CD8-positive, alpha-beta memory T cell (primary cell): ENCODE measurements around the gene CHD9. TPM values are rescaled to one million over a fixed set of nuclear protein-coding genes. Genes with fewer than 3 reads are reported as not detected.

Source experiments
- CTCF ChIA-PET: fragments of 350-600 bp; sonication (Branson Sonifier 250); formaldehyde crosslinking; loops from one replicate; lab custom pipeline; 2021; ENCODE audit warnings: antibody characterized with exemption; lab: Charles Lee
- POLR2A ChIA-PET: fragments of 350-600 bp; sonication (Branson Sonifier 250); formaldehyde crosslinking; loops from one replicate; lab custom pipeline; 2021; ENCODE audit warnings: antibody characterized with exemption; lab: Charles Lee
- DNase-seq, 5 donors: peaks; one replicate each; pipeline versions ENCODE4 v3.0.0 to v3.0.0-alpha.2; 2020 to 2022; ENCODE audit warnings: mixed read lengths in 1 of 5
- H3K27ac ChIP-seq: one replicate; pipeline ENCODE4 v1.7.0; 2013; ENCODE audit warnings: low read depth, mild to moderate bottlenecking, low read length, moderate library complexity
- H3K27me3 ChIP-seq: 2 replicates; pipeline ENCODE4 v1.7.0; 2013; ENCODE audit warnings: low read length, mild to moderate bottlenecking; ENCODE audit not compliant: insufficient read depth, poor library complexity, severe bottlenecking
- H3K36me3 ChIP-seq: 2 replicates; pipeline ENCODE4 v1.7.0; 2013; ENCODE audit warnings: mild to moderate bottlenecking, low read length, moderate library complexity; ENCODE audit not compliant: insufficient read depth
- H3K4me1 ChIP-seq: 2 replicates; pipeline ENCODE4 v1.7.0; 2013; ENCODE audit warnings: mild to moderate bottlenecking, low read length, moderate library complexity; ENCODE audit not compliant: insufficient read depth
- H3K4me3 ChIP-seq: 2 replicates; pipeline ENCODE4 v1.7.0; 2013; ENCODE audit warnings: mild to moderate bottlenecking, low read length
- H3K9me3 ChIP-seq: 2 replicates; pipeline ENCODE4 v1.7.0; 2013; ENCODE audit warnings: mild to moderate bottlenecking, low read length
- H3K27ac Mint-ChIP-seq, 8 donors: one replicate each; pipeline ENCODE4 v1.8.0; 2020 to 2021; ENCODE audit warnings: mixed read lengths in 8 of 8, mild to moderate bottlenecking in 6 of 8, inconsistent platforms in 3 of 8, moderate library complexity in 3 of 8
- H3K27me3 Mint-ChIP-seq, 2 donors: one replicate each; pipeline ENCODE4 v1.8.0; 2020 to 2021; ENCODE audit warnings: mixed read lengths in 2 of 2, mild to moderate bottlenecking in 1 of 2, moderate library complexity in 1 of 2
- H3K36me3 Mint-ChIP-seq, 3 donors: one replicate each; pipeline ENCODE4 v1.8.0; 2020 to 2021; ENCODE audit warnings: mixed read lengths in 3 of 3, inconsistent platforms in 1 of 3, mild to moderate bottlenecking in 1 of 3
- H3K4me1 Mint-ChIP-seq, 3 donors: one replicate each; pipeline ENCODE4 v1.8.0; 2020 to 2021; ENCODE audit warnings: mixed read lengths in 3 of 3, inconsistent platforms in 1 of 3, mild to moderate bottlenecking in 1 of 3
- H3K4me3 Mint-ChIP-seq, 7 donors: one replicate each; pipeline ENCODE4 v1.8.0; 2020 to 2021; ENCODE audit warnings: mixed read lengths in 7 of 7, mild to moderate bottlenecking in 6 of 7, moderate library complexity in 4 of 7, inconsistent platforms in 2 of 7
- H3K9me3 Mint-ChIP-seq, 5 donors: one replicate each; pipeline ENCODE4 v1.8.0; 2020 to 2022; ENCODE audit warnings: mixed read lengths in 5 of 5, mild to moderate bottlenecking in 3 of 5, moderate library complexity in 2 of 5, inconsistent platforms in 1 of 5
- polyA plus RNA-seq: library from polyadenylated mRNA; unstranded; fragments of 300-500 nt; fragmentation: Illumina TruSeq; gene quantifications from one replicate; pipeline ENCODE4 v1.2.3, GENCODE V29; 2021
- total RNA-seq, 2 experiments: library from RNA; stranded (reverse); gene quantifications; one replicate each; pipeline ENCODE4 v1.2.3, GENCODE V29; 2021

The CHD9 gene
- total and polyA plus RNA-seq, 3 experiments from 2014 or later: 17.4 to 57.4 (median 21.8) TPM

GRCh38 chr16:53061256-53061655, 6.5 kb downstream of the CHD9 start:
- H3K27ac ChIP-seq: no peak overlapping the region
- peaks cover 30% of the 10 kb centered on the region for H3K4me1 ChIP-seq

GRCh38 chr16:53061701-53062159, 6.9 kb downstream of the CHD9 start:
- peaks cover 54 to 67% (median 59%) of the 10 kb centered on the region in 3 donors for H3K4me1 Mint-ChIP-seq
- Histone ChIP-seq H3K27ac (no peak overlapping the region), H3K36me3 (no peaks in the 10 kb centered on the region), H3K27me3 (no peaks in the 10 kb centered on the region), H3K4me1 (peaks cover 29% of the 10 kb centered on the region), H3K4me3 (no peak overlapping the region), H3K9me3 (no peaks in the 10 kb centered on the region)
- peak overlapping the region; percentile 15 to 57 (median 49) for H3K4me3 Mint-ChIP-seq
- H3K9me3 Mint-ChIP-seq: no peaks in the 10 kb centered on the region
- DNase-seq: no peak
- no peaks in the 10 kb centered on the region for H3K27me3 Mint-ChIP-seq
- POLR2A ChIA-PET: no interaction called here
- H3K36me3 Mint-ChIP-seq: peaks cover 0 to 2% (median 0%) of the 10 kb centered on the region in 3 donors
- H3K27ac Mint-ChIP-seq: peak overlapping the region; percentile 43 to 89 (median 83)
- CTCF ChIA-PET: no interaction called here

More at GRCh38 chr16:53061256-53061655, 6.5 kb downstream of the CHD9 start:
- Histone ChIP-seq H3K4me3 (no peak overlapping the region), H3K36me3 (no peaks in the 10 kb centered on the region), H3K27me3 (no peaks in the 10 kb centered on the region), H3K9me3 (no peaks in the 10 kb centered on the region)
- Mint-ChIP-seq H3K4me1 (peaks cover 55 to 67% (median 59%) of the 10 kb centered on the region in 3 donors), H3K36me3 (peaks cover 0 to 2% (median 0%) of the 10 kb centered on the region in 3 donors), H3K4me3 (peak overlapping the region in 5 of 7 donors; percentile 15 to 50 (median 46)), H3K27ac (peak overlapping the region; percentile 43 to 89 (median 86)), H3K9me3 (no peaks in the 10 kb centered on the region), H3K27me3 (no peaks in the 10 kb centered on the region)
- ChIA-PET POLR2A (no interaction called here), CTCF (interaction anchor here (1.2 to 1.8 kb wide), 2 partner anchors 9 to 38 kb away, joined by 3 to 5 read pairs; no protein-coding TSS in a partner anchor)
- DNase-seq: no peak

GRCh38 chr16:53064081-53064578, 9.3 kb downstream of the CHD9 start:
- Mint-ChIP-seq H3K4me3 (peak overlapping the region in 4 of 7 donors; percentile 2 to 35 (median 25)), H3K27me3 (no peaks in the 10 kb centered on the region), H3K27ac (peak overlapping the region; percentile 36 to 94 (median 65)), H3K4me1 (peaks cover 57 to 66% (median 63%) of the 10 kb centered on the region in 3 donors), H3K9me3 (no peaks in the 10 kb centered on the region), H3K36me3 (no peaks in the 10 kb centered on the region)
- no peak overlapping the region for H3K4me3 ChIP-seq
- no peak overlapping the region for H3K27ac ChIP-seq
- DNase-seq: no peak
- no peaks in the 10 kb centered on the region for H3K9me3 ChIP-seq
- H3K36me3 ChIP-seq: no peaks in the 10 kb centered on the region
- peaks cover 41% of the 10 kb centered on the region for H3K4me1 ChIP-seq
- ChIA-PET POLR2A (no interaction called here), CTCF (interaction anchor here (0.7 to 10.0 kb wide), 3 partner anchors 9 to 95 kb away, joined by 3 to 66 read pairs (median 4); partner anchors contain the start of gene CHD9)
- H3K27me3 ChIP-seq: no peaks in the 10 kb centered on the region

GRCh38 chr16:53065461-53066061, 10.8 kb downstream of the CHD9 start:
- H3K27me3 ChIP-seq: no peaks in the 10 kb centered on the region
- no peaks in the 10 kb centered on the region for H3K9me3 Mint-ChIP-seq
- H3K4me1 Mint-ChIP-seq: peaks cover 71 to 79% (median 76%) of the 10 kb centered on the region in 3 donors
- H3K27ac ChIP-seq: no peak overlapping the region
- POLR2A ChIA-PET: interaction anchor here (0.5 to 0.6 kb wide), 2 partner anchors 44 to 66 kb away, joined by 4 read pairs; no protein-coding TSS in a partner anchor
- H3K36me3 Mint-ChIP-seq: no peaks in the 10 kb centered on the region
- CTCF ChIA-PET: interaction anchor here (0.7 to 10.0 kb wide), 3 partner anchors 7 to 21 kb away, joined by 3 to 66 read pairs (median 3); partner anchors contain the start of gene CHD9
- no peaks in the 10 kb centered on the region for H3K27me3 Mint-ChIP-seq
- peak overlapping the region in 5 of 7 donors; percentile 18 to 60 (median 34) for H3K4me3 Mint-ChIP-seq
- no peak for DNase-seq
- no peaks in the 10 kb centered on the region for H3K36me3 ChIP-seq
- no peaks in the 10 kb centered on the region for H3K9me3 ChIP-seq
- peaks cover 50% of the 10 kb centered on the region for H3K4me1 ChIP-seq
- H3K4me3 ChIP-seq: no peak overlapping the region
- H3K27ac Mint-ChIP-seq: peak overlapping the region; percentile 48 to 94 (median 68)

GRCh38 chr16:53067675-53068074, 12.9 kb downstream of the CHD9 start:
- H3K27ac Mint-ChIP-seq: peak overlapping the region; percentile 22 to 99 (median 76)
- no peak overlapping the region for H3K4me3 ChIP-seq
- POLR2A ChIA-PET: interaction anchor here (1.4 kb wide), 1 partner anchor 32 kb away, joined by 5 read pairs; no protein-coding TSS in a partner anchor

GRCh38 chr16:53068423-53068833, 13.6 kb downstream of the CHD9 start:
- POLR2A ChIA-PET: interaction anchor here (1.4 kb wide), 1 partner anchor 31 kb away, joined by 5 read pairs; no protein-coding TSS in a partner anchor
- peaks cover 1 to 6% (median 4%) of the 10 kb centered on the region in 3 donors for H3K36me3 Mint-ChIP-seq
- peaks cover 74 to 83% (median 83%) of the 10 kb centered on the region in 3 donors for H3K4me1 Mint-ChIP-seq
- peak in 3 of 5 donors; percentile 19 to 51 (median 33) for DNase-seq
- peak overlapping the region; percentile 63 to 86 (median 83) for H3K4me3 Mint-ChIP-seq
- peak overlapping the region; percentile 27 for H3K4me3 ChIP-seq
- peak overlapping the region; percentile 26 for H3K27ac ChIP-seq
- H3K4me1 ChIP-seq: peaks cover 42% of the 10 kb centered on the region
- CTCF ChIA-PET: interaction anchor here (1.2 to 10.0 kb wide), 4 partner anchors 13 to 97 kb away, joined by 3 to 66 read pairs (median 4); partner anchors contain the start of gene CHD9
- no peaks in the 10 kb centered on the region for H3K36me3 ChIP-seq
- H3K27ac Mint-ChIP-seq: peak overlapping the region; percentile 12 to 99 (median 84)
- H3K27me3 Mint-ChIP-seq: no peaks in the 10 kb centered on the region
- H3K9me3 ChIP-seq: no peaks in the 10 kb centered on the region
- H3K27me3 ChIP-seq: no peaks in the 10 kb centered on the region
- H3K9me3 Mint-ChIP-seq: no peaks in the 10 kb centered on the region

More at GRCh38 chr16:53067675-53068074, 12.9 kb downstream of the CHD9 start:
- Mint-ChIP-seq H3K9me3 (no peaks in the 10 kb centered on the region), H3K36me3 (peaks cover 0 to 2% (median 1%) of the 10 kb centered on the region in 3 donors), H3K4me1 (peaks cover 70 to 79% (median 78%) of the 10 kb centered on the region in 3 donors), H3K27me3 (no peaks in the 10 kb centered on the region), H3K4me3 (peak overlapping the region; percentile 32 to 86 (median 67))
- H3K4me1 ChIP-seq: peaks cover 42% of the 10 kb centered on the region
- DNase-seq: no peak
- no peaks in the 10 kb centered on the region for H3K9me3 ChIP-seq
- CTCF ChIA-PET: interaction anchor here (1.2 to 10.0 kb wide), 4 partner anchors 12 to 97 kb away, joined by 3 to 66 read pairs (median 4); partner anchors contain the start of gene CHD9
- no peaks in the 10 kb centered on the region for H3K27me3 ChIP-seq
- no peak overlapping the region for H3K27ac ChIP-seq
- H3K36me3 ChIP-seq: no peaks in the 10 kb centered on the region

GRCh38 chr16:53069772-53070171, 15.0 kb downstream of the CHD9 start:
- H3K9me3 ChIP-seq: no peaks in the 10 kb centered on the region
- H3K27me3 ChIP-seq: no peaks in the 10 kb centered on the region
- H3K27me3 Mint-ChIP-seq: no peaks in the 10 kb centered on the region
- no peak overlapping the region for H3K27ac ChIP-seq
- DNase-seq: no peak
- peaks cover 1 to 7% (median 6%) of the 10 kb centered on the region in 3 donors for H3K36me3 Mint-ChIP-seq
- ChIA-PET POLR2A (no interaction called here), CTCF (interaction anchor here (1.1 to 10.0 kb wide), 2 partner anchors 9 to 14 kb away, joined by 3 to 66 read pairs; partner anchors contain the start of gene CHD9)
- H3K4me3 ChIP-seq: no peak overlapping the region
- peaks cover 36% of the 10 kb centered on the region for H3K4me1 ChIP-seq
- H3K4me1 Mint-ChIP-seq: peaks cover 66 to 80% (median 77%) of the 10 kb centered on the region in 3 donors
- H3K27ac Mint-ChIP-seq: peak overlapping the region; percentile 35 to 94 (median 78)
- peaks cover 0 to 5% (median 0%) of the 10 kb centered on the region in 5 donors for H3K9me3 Mint-ChIP-seq
- H3K36me3 ChIP-seq: no peaks in the 10 kb centered on the region
- peak overlapping the region in 6 of 7 donors; percentile 1 to 72 (median 52) for H3K4me3 Mint-ChIP-seq
